HepG2 (cell line): ENCODE measurements around the gene MTM1. TPM values are rescaled to one million over a fixed set of nuclear protein-coding genes. Genes with fewer than 3 reads are reported as not detected.

Experiments used
- ATAC-seq: fragments of 200-7000 bp; cut with Tn5 transposase; 3 replicates; pipeline ENCODE4 v1.9.1; 2020; ENCODE audit warnings: mild to moderate bottlenecking, moderate library complexity
- BruUV-seq: library from RNA; stranded (reverse); fragments of 400-500 nt; replicated peaks from 2 replicates; lab custom pipeline; 2021; lab: Mats Ljungman, UMichigan
- CTCF ChIA-PET: fragments of 300-600 bp; formaldehyde crosslinking; extraction: SDS; loops from one replicate; lab custom pipeline; 2021; ENCODE audit warnings: low total read pairs, inconsistent platforms, low intra/inter-chr PET ratio; lab: Yijun Ruan, JAX
- POLR2A ChIA-PET: fragments of 350-600 bp; sonication (Branson Sonifier 250); formaldehyde crosslinking; loops from one replicate; lab custom pipeline; 2020; ENCODE audit warnings: antibody characterized with exemption, inconsistent platforms; lab: Yijun Ruan, JAX
- DNase-seq: peaks from one replicate; pipeline ENCODE4 v3.0.0-alpha.2; 2015; ENCODE audit warnings: low spot score
- FAIRE-seq: peaks from 3 replicates; lab custom pipeline; 2011; peaks lifted over from hg19 to GRCh38; lab: Jason Lieb, UNC
- H2AFZ ChIP-seq: one replicate; pipeline ENCODE4 v1.6.1; 2011; ENCODE audit warnings: low read length, inconsistent platforms
- H3K27ac ChIP-seq: fragments of 300-600 bp; 3 replicates; pipeline ENCODE4 v1.8.0; 2011; ENCODE audit warnings: mixed run types, mild to moderate bottlenecking, mixed read lengths, low read length, inconsistent platforms; ENCODE audit not compliant: insufficient read depth; ENCODE audit errors: extremely low read length
- H3K27me3 ChIP-seq, 2 experiments: fragments of 200-600 bp in 1 of 2; 2 replicates in 1 of 2; 3 replicates in 1 of 2; pipeline versions ENCODE4 v1.6.0 to v1.8.0; 2011; ENCODE audit warnings: low read length in 2 of 2, mild to moderate bottlenecking in 2 of 2, moderate library complexity in 2 of 2, inconsistent platforms in 1 of 2; ENCODE audit not compliant: insufficient read depth in 2 of 2, control insufficient read depth in 1 of 2
- H3K36me3 ChIP-seq, 2 experiments: fragments of 200-600 bp in 1 of 2; replicated peaks in 1 of 2; 2 replicates in 1 of 2; 3 replicates in 1 of 2; pipeline versions ENCODE4 v1.5.1 to v1.8.0; 2011; ENCODE audit warnings: low read length in 2 of 2, inconsistent platforms in 1 of 2; ENCODE audit not compliant: insufficient read depth in 2 of 2, control insufficient read depth in 1 of 2
- H3K4me1 ChIP-seq: 2 replicates; pipeline ENCODE4 v1.5.1; 2012; ENCODE audit warnings: low read length, inconsistent platforms; ENCODE audit not compliant: insufficient read depth
- H3K4me2 ChIP-seq: 2 replicates; pipeline ENCODE4 v1.6.0; 2011; ENCODE audit warnings: low read depth, low read length, inconsistent platforms
- H3K4me3 ChIP-seq, 3 experiments: fragments of 200-600 bp in 1 of 3; sonication (generic), shearing (Covaris generic) in 1 of 3; replicated peaks in 1 of 3; 2 replicates each; pipeline ENCODE4 v1.5.1; 2011 to 2016; ENCODE audit warnings: low read length in 3 of 3, inconsistent platforms in 2 of 3, low read depth in 2 of 3, mild to moderate bottlenecking in 2 of 3, control low read depth in 1 of 3, mixed read lengths in 1 of 3; ENCODE audit not compliant: insufficient read depth in 1 of 3
- H3K79me2 ChIP-seq: one replicate; pipeline ENCODE4 v1.6.1; 2011; ENCODE audit warnings: low read length, inconsistent platforms; ENCODE audit not compliant: insufficient read depth
- H3K9ac ChIP-seq: 2 replicates; pipeline ENCODE4 v1.6.0; 2011; ENCODE audit warnings: mild to moderate bottlenecking, low read depth, low read length, inconsistent platforms; ENCODE audit not compliant: insufficient read depth
- H3K9me3 ChIP-seq: 2 replicates; pipeline ENCODE4 v1.5.1; 2012; ENCODE audit warnings: mild to moderate bottlenecking, low read length
- H4K20me1 ChIP-seq: 2 replicates; pipeline ENCODE4 v1.6.0; 2011; ENCODE audit warnings: inconsistent platforms, mild to moderate bottlenecking, low read length, moderate library complexity; ENCODE audit not compliant: insufficient read depth
- CREB1 ChIP-seq, 2 experiments: fragments of 450-650 bp in 1 of 2; IDR thresholded peaks; 2 replicates each; pipeline ENCODE4 v1.6.1; 2016 to 2017; ENCODE audit warnings: control low read depth in 1 of 2, mild to moderate bottlenecking in 1 of 2, missing compliant biosample characterization in 1 of 2, missing genetic modification characterization in 1 of 2
- HHEX ChIP-seq: IDR thresholded peaks from 2 replicates; pipeline ENCODE4 v1.6.1; 2016; ENCODE audit warnings: control low read depth
- MBD4 ChIP-seq: IDR thresholded peaks from 2 replicates; pipeline ENCODE4 v1.6.1; 2012; ENCODE audit warnings: low read length, inconsistent platforms, borderline replicate concordance
- NFAT5 ChIP-seq: sonication (generic); formaldehyde crosslinking; IDR thresholded peaks from 2 replicates; pipeline ENCODE4 v1.4.0; 2020; ENCODE audit warnings: missing genetic modification reagents
- NKX3-1 ChIP-seq: sonication (generic); formaldehyde crosslinking; IDR thresholded peaks from 2 replicates; pipeline ENCODE4 v1.5.0; 2020; ENCODE audit warnings: missing genetic modification reagents
- TCF7L2 ChIP-seq: IDR thresholded peaks from 2 replicates; pipeline ENCODE4 v1.6.1; 2011; ENCODE audit warnings: mild to moderate bottlenecking, low read depth, low read length, moderate library complexity
- ZBTB42 ChIP-seq: sonication (generic); formaldehyde crosslinking; IDR thresholded peaks from 2 replicates; pipeline ENCODE4 v1.5.0; 2020; ENCODE audit warnings: mild to moderate bottlenecking, missing genetic modification reagents
- WGBS: methylation state at CpG from one replicate; pipeline ENCODE4 v1.1.6; 2017; ENCODE audit warnings: low lambda C conversion rate; 5-methylcytosine and 5-hydroxymethylcytosine counted together
- in situ Hi-C: cut with HindIII; loops from 2 replicates; pipeline ENCODE4 v1.10.0; 2017; ENCODE audit warnings: low pct_unique_long_range_greater_than_20kb; ENCODE audit not compliant: extremely low pct_ligation_motif_present
- intact Hi-C: fragments of 100-400 bp; cut with micrococcal nuclease; formaldehyde crosslinking; loops from one replicate; pipeline ENCODE4 v1.10.0; 2022; ENCODE audit not compliant: unreplicated experiment
- polyA plus RNA-seq, 8 experiments: library from polyadenylated mRNA; depleted of rRNA in 3 of 8; stranded (reverse) in 7 of 8; unstranded in 1 of 8; fragments of >200 nt; fragmentation: Illumina TruSeq in 4 of 8; extraction: Trizol in 4 of 8; gene quantifications; 2 replicates each; pipeline versions ENCODE4 v1.2.1 to v1.2.3, GENCODE V29; 2011 to 2016; ENCODE audit warnings: low read depth in 4 of 8, missing spikeins in 1 of 8, mixed read lengths in 1 of 8; ENCODE audit not compliant: insufficient read depth in 1 of 8
- total RNA-seq, 5 experiments: library from RNA; depleted of rRNA; stranded (reverse); fragments of >200 nt; fragmentation: Illumina TruSeq; extraction: Trizol; gene quantifications; 2 replicates each; pipeline ENCODE4 v1.2.3, GENCODE V29; 2016; ENCODE audit warnings: low read depth in 1 of 5
- TF ChIP-seq, protein P1 (sequence below): sonication (generic); formaldehyde crosslinking; IDR thresholded peaks from 2 replicates; pipeline ENCODE4 v1.8.1; 2023; ENCODE audit warnings: mild to moderate bottlenecking, moderate library complexity, missing genetic modification reagents
- TF ChIP-seq, protein P2 (sequence below): sonication (generic); formaldehyde crosslinking; conservative IDR thresholded peaks from 2 replicates; pipeline ENCODE4 v1.4.0; 2020; ENCODE audit warnings: missing genetic modification reagents

The MTM1 gene
- total and polyA plus RNA-seq, 2 of the 13 experiments (the other 11 are each of a cell fraction or from before 2014, with no cell fraction given), result 12.0 to 15.2 TPM

GRCh38 chrX:150700107-150700506, 131.7 kb downstream of the MTM1 start (continued):
- TF ChIP-seq, protein P1, sequence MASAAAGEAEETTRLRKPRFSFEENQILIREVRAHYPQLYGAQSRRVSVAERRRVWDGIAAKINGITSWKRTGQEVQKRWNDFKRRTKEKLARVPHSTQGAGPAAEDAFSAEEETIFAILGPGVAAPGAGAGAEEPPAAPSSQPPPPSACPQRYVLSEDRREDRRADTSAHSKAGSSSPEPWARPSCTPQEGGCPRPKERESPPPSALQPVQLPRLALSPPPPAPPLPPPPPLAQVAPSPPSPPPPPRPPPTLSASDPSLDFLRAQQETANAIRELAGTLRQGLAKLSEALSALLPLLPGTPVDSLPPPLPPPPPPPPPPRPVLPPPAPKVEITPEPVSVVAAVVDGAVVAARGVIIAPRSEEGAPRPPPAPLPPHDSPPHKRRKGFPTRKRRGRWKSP (CRISPR knock-in tag), result no peak
- no peak for TF ChIP-seq NFAT5 (CRISPR knock-in tag)
- no peak for TF ChIP-seq MBD4
- TF ChIP-seq, all 625 proteins: peak for 0

DNA sequence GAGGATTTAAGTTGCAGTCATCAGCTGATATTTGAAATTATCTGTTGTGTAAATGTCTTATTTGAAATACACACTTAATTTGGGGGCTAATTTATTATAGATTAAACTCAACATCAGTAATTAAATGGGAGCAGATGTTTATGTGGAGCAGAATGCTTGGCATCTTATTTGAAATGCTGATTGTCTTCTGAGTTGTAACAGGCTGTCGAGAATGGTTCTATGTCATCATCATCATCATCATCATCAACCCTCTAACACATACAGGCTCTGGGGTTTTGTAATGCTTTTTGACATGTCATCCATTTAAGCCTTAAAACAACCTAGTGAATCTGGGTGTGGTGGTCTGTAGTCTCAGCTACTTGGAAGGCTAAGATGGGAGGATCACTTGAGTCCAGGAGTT, 133.0 kb downstream of the MTM1 start:
- Histone ChIP-seq H3K79me2 (no peaks in the 10 kb centered on the region), H3K4me3 (no peak overlapping the region), H3K9me3 (no peaks in the 10 kb centered on the region), H3K36me3 (peaks cover 0 to 3% of the 10 kb centered on the region in 2 experiments; a peak in 1 of 5 replicates), H3K9ac (no peak overlapping the region), H3K4me2 (no peak overlapping the region), H2AFZ (no peak overlapping the region), H3K27ac (no peak overlapping the region), H4K20me1 (no peaks in the 10 kb centered on the region), H3K27me3 (no peaks in the 10 kb centered on the region), H3K4me1 (no peaks in the 10 kb centered on the region)
- CTCF ChIA-PET, result no interaction called here
- intact Hi-C loops (no loop called here), in situ Hi-C loops (no loop called here)
- FAIRE-seq, result peak; percentile 43
- POLR2A ChIA-PET, result no interaction called here
- no TSS peak for BruUV-seq
- 100% methylated on average over 1 of the region's 1 CpG for WGBS
- TF ChIP-seq HHEX (CRISPR knock-in tag), result no peak
- TF ChIP-seq CREB1 (IDR thresholded peaks at IDR 0.05), result 0 out of 2 replicates have a peak, but pooled peaks have one; percentile 5
- no peak for TF ChIP-seq CREB1 (CRISPR knock-in tag; IDR thresholded peaks at IDR 0.05)
- TF ChIP-seq, protein P2, sequence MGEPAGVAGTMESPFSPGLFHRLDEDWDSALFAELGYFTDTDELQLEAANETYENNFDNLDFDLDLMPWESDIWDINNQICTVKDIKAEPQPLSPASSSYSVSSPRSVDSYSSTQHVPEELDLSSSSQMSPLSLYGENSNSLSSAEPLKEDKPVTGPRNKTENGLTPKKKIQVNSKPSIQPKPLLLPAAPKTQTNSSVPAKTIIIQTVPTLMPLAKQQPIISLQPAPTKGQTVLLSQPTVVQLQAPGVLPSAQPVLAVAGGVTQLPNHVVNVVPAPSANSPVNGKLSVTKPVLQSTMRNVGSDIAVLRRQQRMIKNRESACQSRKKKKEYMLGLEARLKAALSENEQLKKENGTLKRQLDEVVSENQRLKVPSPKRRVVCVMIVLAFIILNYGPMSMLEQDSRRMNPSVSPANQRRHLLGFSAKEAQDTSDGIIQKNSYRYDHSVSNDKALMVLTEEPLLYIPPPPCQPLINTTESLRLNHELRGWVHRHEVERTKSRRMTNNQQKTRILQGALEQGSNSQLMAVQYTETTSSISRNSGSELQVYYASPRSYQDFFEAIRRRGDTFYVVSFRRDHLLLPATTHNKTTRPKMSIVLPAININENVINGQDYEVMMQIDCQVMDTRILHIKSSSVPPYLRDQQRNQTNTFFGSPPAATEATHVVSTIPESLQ (CRISPR knock-in tag), result no peak
- no peak for TF ChIP-seq ZBTB42
- TF ChIP-seq TCF7L2, result no peak
- TF ChIP-seq NKX3-1, result no peak
- no peak for DNase-seq
- ATAC-seq, result no peak
